ENCODE data around the gene PMF1.
"Not testable (repeated sequence)": the region's sequence is repeated elsewhere in the genome, so short reads cannot be mapped to it uniquely, and the experiment has no call there.

PMF1 gene

DNA sequence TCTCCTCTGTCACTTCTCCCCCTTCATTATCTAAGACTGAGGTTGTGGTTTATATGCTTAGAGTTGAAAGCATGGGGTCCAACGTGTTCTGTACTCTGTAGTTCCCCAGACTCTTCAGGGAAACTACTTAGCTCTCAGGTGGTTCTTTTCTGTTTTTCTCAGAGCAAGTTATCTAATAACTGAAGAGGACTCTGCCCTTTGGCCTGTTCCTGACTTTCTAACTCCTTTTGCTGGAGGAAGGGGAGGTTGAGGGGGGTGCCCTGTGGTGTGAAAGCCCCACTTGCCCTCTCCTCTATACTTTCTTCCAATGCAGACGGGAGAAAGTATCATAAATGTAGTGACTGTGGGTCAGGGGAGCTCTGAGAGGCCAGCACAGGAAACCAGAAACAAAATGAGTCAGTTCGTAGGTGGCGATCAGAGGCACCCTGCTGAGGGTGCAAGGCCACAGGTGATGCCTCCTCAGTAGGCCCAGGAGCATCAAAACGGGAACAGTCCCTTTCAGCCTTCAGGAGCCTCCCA is 13.9 kb upstream of the PMF1 start:
- DNase-seq, result no peak

- DNase-seq, result no peak
Measured at GRCh38 chr1:156200044-156200443, 12.8 kb upstream of the PMF1 start.

DNA sequence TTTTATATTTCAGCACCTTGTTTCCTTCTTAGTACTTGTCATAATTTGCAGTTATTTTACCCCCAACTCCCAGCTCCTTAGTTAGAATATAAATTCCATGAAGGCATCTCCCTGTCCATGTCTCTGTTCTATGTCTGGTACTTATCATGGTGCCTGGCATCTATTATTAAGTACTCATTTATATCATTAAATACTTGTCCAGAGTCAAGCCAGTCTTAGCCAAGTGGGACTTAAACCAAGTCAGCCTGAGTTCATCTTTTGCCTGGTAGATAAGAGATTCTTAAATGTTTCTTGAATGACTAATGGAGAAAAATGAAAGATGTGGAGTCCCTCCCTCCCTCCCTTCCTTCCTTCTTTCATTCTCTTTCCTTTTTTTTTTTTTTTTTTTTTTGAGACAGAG is 9.5 kb upstream of the PMF1 start:
- DNase-seq, result no peak

- no peak for DNase-seq
Measured at GRCh38 chr1:156204686-156205085, 8.1 kb upstream of the PMF1 start.

- no peak for DNase-seq
Measured at GRCh38 chr1:156211243-156211642, 1.6 kb upstream of the PMF1 start.

GRCh38 chr1:156212130-156212529 is 677 bp upstream of the PMF1 start:
- no peak for DNase-seq

DNA sequence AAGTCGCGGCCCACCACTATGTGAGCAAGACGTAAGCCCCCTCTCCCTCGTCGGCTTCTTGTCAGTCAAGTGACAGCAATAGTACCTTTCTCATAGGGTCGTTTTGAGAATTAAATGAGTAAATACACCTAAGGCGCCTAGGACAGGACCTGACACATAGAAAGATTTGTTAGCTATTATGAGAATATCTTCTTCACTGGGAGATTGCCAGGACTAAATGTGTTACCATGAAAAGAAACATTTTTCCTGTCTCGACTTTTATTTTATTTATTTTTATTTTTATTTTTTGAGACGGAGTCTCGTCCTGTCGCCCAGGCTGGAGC is 798 bp downstream of the PMF1 start:
- no peak for DNase-seq

DNA sequence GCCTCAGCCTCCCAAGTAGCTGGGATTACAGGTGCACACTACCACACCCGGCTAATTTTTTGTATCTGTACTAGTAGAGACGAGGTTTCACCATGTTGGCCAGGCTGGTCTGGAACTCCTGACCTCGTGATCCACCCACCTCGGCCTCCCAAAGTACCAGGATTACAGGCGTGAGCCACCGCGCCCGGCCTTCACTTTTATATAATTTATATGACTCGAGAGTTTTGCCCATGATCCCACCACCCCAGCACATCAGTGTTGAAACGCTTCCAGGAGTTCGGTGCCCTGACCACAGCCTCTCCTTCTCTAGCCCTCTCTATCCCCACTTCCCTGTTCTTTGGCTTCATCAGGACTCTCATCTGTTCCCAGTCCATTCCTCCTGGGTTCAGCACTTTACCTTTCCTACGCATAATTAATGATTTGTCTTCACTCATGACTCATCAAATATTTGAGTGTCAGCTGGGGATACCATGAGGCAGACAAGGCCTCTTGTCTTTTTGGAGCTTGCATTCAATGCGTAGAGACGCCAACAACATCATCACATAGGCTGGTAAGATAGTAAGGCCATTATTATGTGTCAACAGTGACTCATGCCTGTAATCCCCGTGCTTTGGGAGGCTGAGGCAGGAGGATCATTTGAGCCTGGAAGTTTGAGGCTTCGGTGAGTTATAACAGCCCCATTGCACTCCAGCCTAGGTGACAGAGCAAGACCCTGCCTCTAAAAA is 1.4 kb downstream of the PMF1 start:
- peak; percentile 13 for DNase-seq

DNA sequence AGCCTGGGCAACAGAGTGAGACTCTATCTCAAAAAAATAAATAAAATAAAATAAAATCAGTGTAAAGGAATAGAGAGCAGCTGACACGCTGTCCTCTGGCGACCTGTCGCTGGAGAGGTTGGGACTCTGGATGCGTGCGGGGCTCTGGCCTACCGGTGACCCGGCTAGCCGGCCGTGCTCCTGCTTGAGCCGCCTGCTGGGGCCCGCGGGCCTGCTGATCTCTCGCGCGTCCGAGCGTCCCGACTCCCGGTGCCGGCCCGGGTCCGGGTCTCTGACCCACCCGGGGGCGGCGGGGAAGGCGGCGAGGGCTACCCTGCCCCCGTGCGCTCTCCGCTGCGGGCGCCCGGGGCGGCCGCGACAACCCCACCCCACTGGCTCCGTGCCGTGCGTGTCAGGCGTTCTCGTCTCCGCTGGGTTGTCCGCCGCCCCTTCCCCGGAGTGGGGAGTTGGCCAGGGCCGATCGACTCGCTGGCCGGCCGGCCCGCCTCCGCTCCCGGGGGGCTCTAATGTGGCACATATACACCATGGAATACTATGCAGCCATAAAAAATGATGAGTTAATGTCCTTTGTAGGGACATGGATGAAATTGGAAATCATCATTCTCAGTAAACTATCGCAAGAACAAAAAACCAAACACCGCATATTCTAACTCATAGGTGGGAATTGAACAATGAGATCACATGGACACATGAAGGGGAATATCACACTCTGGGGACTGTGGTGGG is 3.7 kb downstream of the PMF1 start:
- not testable (repeated sequence) for DNase-seq

DNA sequence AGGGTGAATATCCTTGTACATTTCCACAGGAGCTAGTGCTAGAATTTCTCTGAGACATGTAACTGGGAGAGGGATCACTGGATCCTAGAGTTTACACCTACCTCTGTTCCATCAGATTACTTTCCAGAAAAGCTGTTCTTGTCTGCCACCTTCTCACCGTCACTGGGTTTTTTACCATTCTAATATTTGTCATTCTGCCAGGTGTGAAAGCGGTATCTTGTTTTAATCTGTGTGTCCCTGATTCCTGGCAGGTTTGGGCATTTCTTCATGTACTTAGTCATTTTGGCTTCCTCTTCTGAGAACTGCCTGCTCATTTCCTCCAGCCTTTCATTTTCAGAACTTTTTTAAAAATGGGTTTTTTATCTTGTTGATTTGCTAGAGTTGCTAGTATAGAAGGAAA is 5.1 kb downstream of the PMF1 start:
- DNase-seq, result peak; percentile 75

DNA sequence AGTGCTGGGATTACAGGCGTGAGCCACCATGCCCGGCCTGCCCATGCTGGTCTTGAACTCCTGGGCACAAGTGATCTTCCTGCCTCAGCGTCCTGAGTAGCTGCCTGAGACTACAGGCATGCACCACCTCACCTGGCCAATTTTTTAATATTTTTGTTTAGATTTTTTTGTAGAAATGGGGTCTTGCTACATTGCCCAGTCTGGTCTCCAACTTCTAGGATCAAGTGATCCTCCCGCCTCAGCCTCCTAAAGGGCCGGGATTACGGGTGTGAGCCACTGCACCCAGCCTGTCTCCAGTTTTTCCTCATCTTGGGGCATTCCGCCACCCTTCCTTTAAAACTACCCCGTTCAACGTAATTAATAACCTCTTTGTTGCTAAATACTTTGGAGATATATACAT is 7.4 kb downstream of the PMF1 start:
- DNase-seq, result no peak

DNA sequence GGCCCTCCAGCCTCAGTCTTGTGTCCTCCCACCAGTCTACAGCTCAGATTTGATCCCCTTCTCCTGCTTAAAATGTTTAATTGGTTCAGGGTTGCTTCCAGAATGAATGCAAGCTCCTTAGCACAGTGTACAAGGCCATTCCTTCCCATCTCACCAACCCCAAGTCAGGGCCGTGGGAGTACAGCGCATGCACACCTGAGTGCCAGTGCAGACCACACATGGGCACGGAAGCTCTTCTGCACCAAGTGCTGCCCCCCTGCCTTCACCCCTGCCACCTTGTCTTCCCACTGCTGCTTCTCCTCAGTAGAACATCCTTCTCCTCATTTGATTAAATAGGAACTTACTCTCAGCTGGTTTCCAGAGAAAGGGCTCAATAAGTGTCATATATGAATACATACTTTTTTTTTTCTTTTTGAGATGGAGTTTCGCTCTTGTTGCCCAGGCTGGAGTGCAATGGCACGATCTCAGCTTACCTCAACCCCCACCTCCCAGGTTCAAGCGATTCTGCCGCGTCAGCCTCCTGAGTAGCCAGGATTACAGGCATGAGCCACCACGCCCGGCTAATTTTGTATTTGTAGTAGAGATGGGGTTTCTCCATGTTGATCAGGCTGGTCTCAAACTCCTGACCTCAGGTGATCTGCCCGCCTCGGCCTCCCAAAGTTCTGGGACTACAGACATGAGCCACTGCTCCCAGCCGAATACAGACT is 9.3 kb downstream of the PMF1 start:
- DNase-seq, result no peak

DNA sequence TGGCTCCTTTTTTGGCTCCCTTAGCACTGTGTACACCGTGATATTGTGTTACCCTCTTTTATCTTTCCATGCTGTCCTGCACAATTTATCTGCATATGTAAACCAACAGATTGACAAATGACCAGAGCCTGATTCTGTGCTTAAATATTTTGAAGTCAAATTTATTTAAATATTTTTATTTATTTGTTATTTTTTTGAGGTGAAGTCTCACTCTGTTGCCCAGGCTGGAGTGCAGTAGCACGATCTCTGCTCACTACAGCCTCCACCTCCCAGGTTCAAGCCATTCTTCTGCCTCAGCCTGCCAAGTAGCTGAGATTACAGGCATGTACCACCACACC is 12.8 kb downstream of the PMF1 start:
- DNase-seq, result no peak

DNA sequence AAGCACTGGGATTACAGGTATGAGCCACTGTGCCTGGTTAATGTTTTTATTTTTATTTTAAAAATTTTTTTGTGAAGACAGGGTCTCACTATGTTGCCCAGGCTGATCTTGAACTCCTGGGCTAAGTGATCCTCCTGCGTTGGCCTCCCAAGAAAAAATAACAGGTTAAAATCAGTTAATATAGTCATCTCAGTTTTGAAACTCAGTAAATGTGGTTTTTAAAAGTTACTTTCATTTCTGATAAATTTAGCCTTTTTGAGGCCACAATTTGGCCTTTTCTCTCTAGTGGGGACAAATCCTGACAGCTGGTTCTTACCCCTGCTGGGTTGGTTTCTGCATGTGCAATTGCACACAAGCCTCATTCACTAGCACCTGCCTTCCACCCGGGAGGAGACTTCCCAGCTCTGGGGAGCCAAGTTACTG is 13.3 kb downstream of the PMF1 start:
- no peak for DNase-seq

DNA sequence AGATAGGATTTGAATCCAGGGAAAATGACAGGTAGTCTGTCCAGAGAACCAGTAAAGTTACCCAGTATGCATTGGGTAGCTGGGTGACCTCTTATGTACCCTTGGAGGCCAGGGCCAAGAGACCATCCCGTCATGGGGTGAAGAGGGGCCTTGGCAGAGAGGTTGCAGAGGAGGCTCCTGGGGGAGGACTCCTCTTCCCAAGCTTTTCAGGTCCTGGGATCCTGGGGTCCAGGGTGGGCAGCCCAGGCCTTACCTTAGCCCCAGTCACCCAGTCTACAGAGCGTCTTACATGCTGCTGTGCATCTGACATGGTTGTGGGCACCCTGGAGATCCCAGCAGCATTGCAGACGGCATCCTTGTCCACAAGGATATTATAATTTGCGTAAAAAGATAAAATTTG is 14.0 kb downstream of the PMF1 start:
- DNase-seq, result no peak

DNA sequence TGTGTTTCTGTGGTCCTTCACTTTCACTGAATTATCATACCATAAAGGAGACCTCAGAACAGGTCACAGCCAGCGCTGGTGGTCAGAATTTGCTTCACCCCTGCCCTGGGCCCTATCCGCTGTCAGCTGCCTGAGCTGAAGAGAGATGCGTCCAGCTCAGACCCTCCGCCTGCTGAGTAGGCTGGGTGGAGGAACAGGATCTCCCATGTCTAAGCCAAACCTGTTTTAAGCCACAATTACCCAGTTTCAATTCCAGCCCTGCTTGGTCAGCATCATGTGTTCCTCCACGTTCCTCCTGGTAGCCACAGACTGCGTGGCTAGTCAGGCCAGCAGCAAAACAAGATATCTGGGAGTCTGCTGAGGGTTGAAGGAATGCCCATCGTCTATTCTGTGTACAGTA is 15.7 kb downstream of the PMF1 start:
- DNase-seq, result no peak

DNA sequence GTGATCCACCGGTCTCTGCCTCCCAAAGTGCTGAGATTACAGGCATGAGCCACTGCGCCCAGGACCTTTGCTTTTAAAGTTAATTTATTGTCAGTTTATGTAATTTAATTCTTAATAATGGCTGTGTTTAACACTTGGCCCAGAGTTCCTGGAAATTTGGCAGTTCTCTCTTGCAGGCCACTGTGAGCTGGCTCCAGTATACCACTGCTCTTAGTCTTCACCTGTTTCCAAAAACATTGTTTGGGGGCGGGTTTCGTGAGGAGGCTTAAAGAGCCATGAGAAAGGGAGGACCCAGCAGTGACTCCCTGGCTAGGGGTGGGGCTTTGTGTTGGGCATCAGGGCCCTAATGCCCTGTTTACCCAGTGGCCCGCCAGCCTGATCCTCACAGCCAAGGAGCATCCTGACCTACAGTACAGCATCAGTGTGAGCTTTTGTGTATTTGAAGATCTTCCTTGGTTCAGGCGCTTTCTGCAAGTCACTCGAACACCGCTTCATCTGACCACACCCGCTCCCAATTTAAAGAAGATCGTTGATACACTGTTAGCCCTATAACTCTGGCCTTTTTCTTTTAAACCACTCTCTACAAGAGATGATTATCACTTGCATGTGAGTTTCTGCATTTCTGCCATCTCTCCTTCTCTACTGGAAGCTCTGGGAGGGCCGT is 17.1 kb downstream of the PMF1 start:
- DNase-seq, result no peak

DNA sequence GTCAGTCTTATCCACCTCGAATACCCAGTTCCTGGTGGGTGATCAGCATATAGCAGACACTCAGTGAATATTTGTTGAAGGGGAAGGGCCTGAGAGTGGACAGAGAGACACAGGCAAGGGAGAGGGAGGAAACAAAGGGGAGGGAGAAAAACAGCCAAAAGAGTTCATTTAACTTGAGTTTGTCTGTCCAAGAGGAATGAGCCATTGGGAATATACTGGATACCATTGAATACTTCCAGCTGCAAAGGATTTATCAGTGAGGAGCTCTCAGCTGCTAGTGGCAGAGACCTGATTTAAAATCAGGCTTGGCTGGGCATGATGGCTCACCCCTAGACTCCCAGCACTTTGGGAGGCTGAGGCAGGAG is 17.6 kb downstream of the PMF1 start:
- DNase-seq, result no peak

DNA sequence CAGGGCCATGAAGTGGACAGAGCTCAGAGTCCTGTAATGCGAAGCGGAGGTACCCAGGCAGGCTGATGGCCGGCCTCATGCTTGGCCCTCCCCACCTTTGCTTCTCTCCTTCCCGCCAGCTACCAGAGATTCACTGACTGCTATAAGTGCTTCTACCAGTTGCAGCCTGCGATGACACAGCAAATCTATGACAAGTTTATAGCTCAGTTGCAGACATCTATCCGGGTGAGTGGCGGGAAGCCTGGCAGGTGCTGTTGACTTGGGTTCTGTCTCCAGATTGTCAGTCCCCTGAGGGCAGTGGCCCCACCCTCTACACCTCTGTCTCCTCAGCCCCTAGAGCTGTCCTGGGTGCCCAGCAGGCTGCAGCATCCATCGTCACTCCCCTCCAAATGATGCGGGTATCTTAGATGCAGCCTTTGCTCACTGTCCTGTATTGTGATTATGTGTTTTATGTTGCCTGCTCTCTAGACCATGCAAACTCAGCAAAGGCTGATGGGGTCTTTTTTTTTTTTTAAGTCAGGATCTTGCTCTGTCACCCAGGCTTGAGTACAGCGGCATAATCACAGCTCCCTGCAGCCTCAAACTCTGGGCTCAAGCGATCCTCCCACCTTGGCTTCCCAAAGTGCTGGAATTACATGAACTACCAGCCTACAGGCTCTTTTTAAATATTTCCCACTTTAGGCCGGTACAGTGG is 19.5 kb downstream of the PMF1 start:
- DNase-seq, result no peak

DNA sequence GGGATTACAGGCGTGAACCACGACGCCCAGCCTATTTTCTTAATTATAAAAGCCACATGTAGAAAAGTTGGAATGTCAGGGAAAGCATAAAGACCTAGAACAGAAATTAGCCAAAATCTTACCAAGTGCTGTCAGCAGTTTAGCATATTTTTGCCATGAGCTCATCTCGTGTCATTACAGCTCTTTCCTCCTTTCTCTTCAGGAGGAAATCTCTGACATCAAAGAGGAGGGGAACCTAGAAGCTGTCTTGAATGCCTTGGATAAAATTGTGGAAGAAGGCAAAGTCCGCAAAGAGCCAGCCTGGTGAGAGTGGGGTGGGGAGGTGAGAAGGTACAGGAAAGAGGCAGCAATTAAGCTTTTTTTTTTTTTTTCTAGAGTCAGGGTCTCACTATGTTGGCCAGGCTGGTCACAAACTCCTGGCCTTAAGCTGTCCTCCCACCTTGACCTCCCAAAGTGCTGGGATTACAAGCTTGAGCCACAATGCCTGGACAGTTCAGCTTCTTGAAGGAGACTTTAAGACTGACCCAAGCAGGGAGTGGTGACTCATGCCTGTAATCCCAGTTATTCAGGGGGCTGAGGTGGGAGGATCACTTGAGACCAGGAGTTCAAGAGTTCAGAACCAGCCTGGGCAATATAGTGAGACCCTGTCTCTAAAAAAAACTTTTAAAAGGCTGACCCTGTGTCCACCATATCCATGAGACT is 20.8 kb downstream of the PMF1 start:
- no peak for DNase-seq

DNA sequence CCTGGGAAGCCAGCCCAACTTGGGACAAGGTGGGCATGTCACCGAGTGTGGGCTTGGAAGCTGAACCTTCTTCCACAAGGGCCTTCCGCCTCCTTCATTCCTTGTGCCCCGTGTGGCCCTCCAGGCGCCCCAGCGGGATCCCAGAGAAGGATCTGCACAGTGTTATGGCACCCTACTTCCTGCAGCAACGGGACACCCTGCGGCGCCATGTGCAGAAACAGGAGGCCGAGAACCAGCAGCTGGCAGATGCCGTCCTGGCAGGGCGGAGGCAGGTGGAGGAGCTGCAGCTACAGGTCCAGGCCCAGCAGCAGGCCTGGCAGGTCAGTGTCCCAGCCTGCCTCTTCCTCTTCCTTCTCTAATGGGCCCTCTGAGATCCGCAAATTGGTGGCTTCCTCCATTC is 23.4 kb downstream of the PMF1 start:
- DNase-seq, result no peak

GRCh38 chr1:156238248-156238647 is 25.4 kb downstream of the PMF1 start:
- no peak for DNase-seq

Data from CD4-positive, alpha-beta T cell treated with Interleukin-21 for 1 hour (primary cell).